Suprapubic skin (tissue), 4 donors: ENCODE measurements around the gene CHI3L1. TPM values are rescaled to one million over a fixed set of nuclear protein-coding genes. Genes with fewer than 3 reads are reported as not detected.
A peak's percentile ranks its signal among the peaks of the same experiment; 100 is the strongest.

Source experiments
- DNase-seq, 2 donors: peaks; one replicate each; pipeline ENCODE4 v3.0.0-alpha.2; 2019; ENCODE audit warnings: low spot score in 2 of 2
- H3K27ac ChIP-seq: fragments of 200-600 bp; sonication (generic); one replicate; pipeline ENCODE4 v1.5.1; 2019
- H3K27me3 ChIP-seq: fragments of 200-600 bp; sonication (generic); one replicate; pipeline ENCODE4 v1.5.1; 2019
- H3K36me3 ChIP-seq: fragments of 200-600 bp; sonication (generic); one replicate; pipeline ENCODE4 v1.5.1; 2019
- H3K4me1 ChIP-seq: fragments of 200-600 bp; sonication (generic); one replicate; pipeline ENCODE4 v1.5.1; 2019
- H3K4me3 ChIP-seq: fragments of 200-600 bp; sonication (generic); one replicate; pipeline ENCODE4 v1.5.1; 2019; ENCODE audit warnings: mild to moderate bottlenecking
- H3K9me3 ChIP-seq: fragments of 200-600 bp; sonication (generic); one replicate; pipeline ENCODE4 v1.5.1; 2019
- CTCF ChIP-seq, 2 donors: fragments of 200-600 bp in 1 of 2; fragments of 450-650 bp in 1 of 2; sonication (generic) in 1 of 2; IDR thresholded peaks; one replicate each; pipeline ENCODE4 v1.5.1; 2016 to 2019; ENCODE audit warnings: antibody characterized with exemption in 2 of 2, mild to moderate bottlenecking in 1 of 2, moderate library complexity in 1 of 2
- EP300 ChIP-seq: sonication (generic); formaldehyde crosslinking; IDR thresholded peaks from one replicate; pipeline ENCODE4 v1.6.1; 2017; ENCODE audit warnings: antibody characterized with exemption
- POLR2A ChIP-seq, 2 donors: fragments of 450-650 bp; IDR thresholded peaks; one replicate each; pipeline ENCODE4 v1.6.1; 2017; ENCODE audit warnings: antibody characterized with exemption in 2 of 2, mild to moderate bottlenecking in 2 of 2, moderate library complexity in 2 of 2
- POLR2AphosphoS5 ChIP-seq, 3 donors: sonication (generic); formaldehyde crosslinking; IDR thresholded peaks; one replicate each; pipeline ENCODE4 v1.6.1; 2017; ENCODE audit warnings: antibody characterized with exemption in 3 of 3
- WGBS: methylation state at CpG from one replicate; pipeline ENCODE4 v1.1.5; 2018; 5-methylcytosine and 5-hydroxymethylcytosine counted together
- total RNA-seq, 4 donors: library from RNA; depleted of rRNA; stranded (reverse); fragments of >200 nt; gene quantifications; one replicate each; pipeline ENCODE4 v1.1.0, GENCODE V29; 2016

Gene CHI3L1
- total RNA-seq, 4 donors from 2014 or later: 100 to 257 (median 128) TPM

GRCh38 chr1:203168991-203169390, 17.5 kb downstream of the CHI3L1 start:
- DNase-seq: no peak
- TF ChIP-seq CTCF (IDR thresholded peaks at IDR 0.05) (no peak), POLR2AphosphoS5 (IDR thresholded peaks at IDR 0.05) (no peak), EP300 (no peak), POLR2A (IDR thresholded peaks at IDR 0.05) (no peak)
- no peaks in the 10 kb centered on the region for H3K9me3 ChIP-seq
- WGBS: 98% methylated on average over 9 of the region's 9 CpGs
- no peaks in the 10 kb centered on the region for H3K36me3 ChIP-seq
- H3K4me1 ChIP-seq: no peaks in the 10 kb centered on the region
- H3K4me3 ChIP-seq: no peak overlapping the region
- H3K27ac ChIP-seq: no peak overlapping the region
- peaks cover 8% of the 10 kb centered on the region for H3K27me3 ChIP-seq

GRCh38 chr1:203168256-203168786, 18.2 kb downstream of the CHI3L1 start:
- peaks cover 8% of the 10 kb centered on the region for H3K27me3 ChIP-seq
- no peak overlapping the region for H3K4me3 ChIP-seq
- TF ChIP-seq POLR2A (IDR thresholded peaks at IDR 0.05): no peak
- no peak for TF ChIP-seq CTCF (IDR thresholded peaks at IDR 0.05)
- TF ChIP-seq POLR2AphosphoS5 (IDR thresholded peaks at IDR 0.05): no peak
- TF ChIP-seq EP300: no peak
- H3K9me3 ChIP-seq: no peaks in the 10 kb centered on the region
- H3K36me3 ChIP-seq: no peaks in the 10 kb centered on the region
- WGBS: 90% methylated on average over 12 of the region's 12 CpGs
- DNase-seq: no peak
- H3K27ac ChIP-seq: no peak overlapping the region
- no peaks in the 10 kb centered on the region for H3K4me1 ChIP-seq

GRCh38 chr1:203167913-203168200, 18.6 kb downstream of the CHI3L1 start:
- H3K27me3 ChIP-seq: peaks cover 8% of the 10 kb centered on the region
- DNase-seq: no peak
- H3K27ac ChIP-seq: no peak overlapping the region
- no peaks in the 10 kb centered on the region for H3K4me1 ChIP-seq
- H3K9me3 ChIP-seq: no peaks in the 10 kb centered on the region
- TF ChIP-seq EP300: no peak
- TF ChIP-seq CTCF (IDR thresholded peaks at IDR 0.05): no peak
- TF ChIP-seq POLR2AphosphoS5 (IDR thresholded peaks at IDR 0.05): no peak
- TF ChIP-seq POLR2A (IDR thresholded peaks at IDR 0.05): no peak
- H3K36me3 ChIP-seq: no peaks in the 10 kb centered on the region
- WGBS: 85% methylated on average over 5 of the region's 5 CpGs
- no peak overlapping the region for H3K4me3 ChIP-seq

- Histone ChIP-seq H3K4me3 (no peak overlapping the region), H3K27me3 (peaks cover 10% of the 10 kb centered on the region), H3K27ac (no peak overlapping the region), H3K9me3 (no peaks in the 10 kb centered on the region), H3K4me1 (no peaks in the 10 kb centered on the region), H3K36me3 (no peaks in the 10 kb centered on the region)
- TF ChIP-seq EP300 (no peak), POLR2A (IDR thresholded peaks at IDR 0.05) (no peak), CTCF (IDR thresholded peaks at IDR 0.05) (no peak), POLR2AphosphoS5 (IDR thresholded peaks at IDR 0.05) (no peak)
- WGBS: 75% methylated on average over 17 of the region's 23 CpGs
- DNase-seq: no peak
Observed at GRCh38 chr1:203167026-203167912, 19.2 kb downstream of the CHI3L1 start.

GRCh38 chr1:203166192-203166940, 20.1 kb downstream of the CHI3L1 start:
- Histone ChIP-seq H3K27ac (no peak overlapping the region), H3K9me3 (no peaks in the 10 kb centered on the region), H3K4me1 (no peaks in the 10 kb centered on the region), H3K4me3 (no peak overlapping the region), H3K36me3 (no peaks in the 10 kb centered on the region), H3K27me3 (peaks cover 16% of the 10 kb centered on the region)
- no peak for TF ChIP-seq POLR2AphosphoS5 (IDR thresholded peaks at IDR 0.05)
- TF ChIP-seq CTCF (IDR thresholded peaks at IDR 0.05): peak in 1 of 2 donors; percentile 16
- no peak for TF ChIP-seq POLR2A (IDR thresholded peaks at IDR 0.05)
- no peak for TF ChIP-seq EP300
- WGBS: 56% methylated on average over 3 of the region's 14 CpGs
- no peak for DNase-seq
